ENCODE results near the gene EGFLAM.

Gene EGFLAM

DNA sequence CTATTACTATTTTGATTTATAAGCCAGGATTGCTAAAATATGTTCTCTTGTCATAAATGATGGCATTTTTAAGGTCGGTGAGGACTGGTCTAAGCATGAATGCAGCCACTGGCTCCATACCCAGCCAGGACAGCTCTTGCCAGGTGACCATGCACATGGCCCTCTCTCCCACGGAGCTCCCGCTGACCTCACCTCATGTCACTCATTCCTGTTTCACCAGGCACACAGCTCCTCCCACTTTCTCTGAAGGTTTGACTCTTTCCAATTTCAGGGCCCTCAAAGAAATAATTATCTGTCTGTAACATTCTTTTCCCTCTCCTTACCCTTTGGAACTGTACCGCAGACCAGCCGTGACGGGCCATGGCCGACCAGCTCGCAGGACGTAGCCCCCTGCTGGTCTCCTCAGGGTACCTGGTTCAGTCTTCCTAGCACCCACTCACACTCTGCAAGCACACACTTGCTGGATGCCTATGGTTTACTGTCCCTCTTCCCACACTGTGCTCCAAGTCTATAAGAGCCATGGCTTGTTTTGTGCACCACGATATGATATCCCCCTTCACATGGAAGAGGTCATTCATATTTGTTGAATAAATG, 225.5 kb downstream of the EGFLAM start:
- DNase-seq = no peak

- DNase-seq = no peak
Measured at GRCh38 chr5:38494175-38494574, 235.8 kb downstream of the EGFLAM start.

DNA sequence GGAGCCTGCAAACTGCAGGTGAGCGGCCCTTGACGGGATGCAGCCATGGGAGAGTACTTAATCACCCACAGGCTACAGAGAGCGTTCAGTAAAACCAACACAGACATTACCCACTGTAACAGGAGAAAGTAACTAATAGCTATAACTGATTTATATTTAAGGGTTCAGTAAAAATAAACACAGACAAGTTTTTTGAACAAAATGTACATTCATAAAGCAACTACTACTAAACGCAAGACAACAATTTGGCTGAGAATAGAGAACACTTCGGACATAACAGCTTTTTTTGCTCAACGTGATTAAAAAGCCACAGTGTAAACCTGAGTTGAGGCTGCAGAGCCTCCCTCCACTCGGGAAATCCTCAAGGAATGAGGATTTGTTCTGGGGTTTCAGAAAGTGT, 236.4 kb downstream of the EGFLAM start:
- DNase-seq = no peak

GRCh38 chr5:38497946-38498345, 239.6 kb downstream of the EGFLAM start:
- no peak for DNase-seq

- DNase-seq = no peak
Measured at GRCh38 chr5:38500573-38501260, 242.4 kb downstream of the EGFLAM start.

- no peak for DNase-seq
Measured at GRCh38 chr5:38506302-38506701, 247.9 kb downstream of the EGFLAM start.

GRCh38 chr5:38509185-38509584, 250.8 kb downstream of the EGFLAM start:
- DNase-seq = no peak

Measured in activated CD4-positive, alpha-beta T cell treated with anti-CD3 and anti-CD28 coated beads, Interleukin-10, Interleukin-2, amounts not matched to agents 100 ng/mL and 50 ng/mL, durations not matched to agents 16 hours and 8 hours (primary cell).